Smooth muscle cell (in vitro differentiated cells): ENCODE data around the gene LCE4A. TPM values are rescaled to one million over a fixed set of nuclear protein-coding genes. Genes with fewer than 3 reads are reported as not detected.

Experiments used
- DNase-seq: peaks from one replicate; lab custom pipeline; 2025; ENCODE audit not compliant: unreplicated experiment; lab: John Stamatoyannopoulos, UW
- H2AFZ ChIP-seq: fragments of 200-600 bp; sonication (generic); 2 replicates; pipeline ENCODE4 v1.6.0; 2016; ENCODE audit warnings: antibody characterized with exemption, low read depth, mild to moderate bottlenecking
- H3F3A ChIP-seq: fragments of 200-600 bp; sonication (generic); 2 replicates; pipeline ENCODE4 v1.6.0; 2017; ENCODE audit warnings: antibody characterized with exemption, low read depth
- H3K27ac ChIP-seq: fragments of 200-600 bp; sonication (generic); 2 replicates; pipeline ENCODE4 v1.5.1; 2016; ENCODE audit warnings: low read depth, mild to moderate bottlenecking
- H3K27me3 ChIP-seq: fragments of 200-600 bp; sonication (generic); 2 replicates; pipeline ENCODE4 v1.6.1; 2016; ENCODE audit warnings: low read depth, mild to moderate bottlenecking
- H3K36me3 ChIP-seq: fragments of 200-600 bp; sonication (generic); 2 replicates; pipeline ENCODE4 v1.5.1; 2016; ENCODE audit warnings: low read depth
- H3K4me1 ChIP-seq: fragments of 200-600 bp; sonication (generic); 2 replicates; pipeline ENCODE4 v1.5.1; 2016; ENCODE audit warnings: low read depth
- H3K4me2 ChIP-seq: fragments of 200-600 bp; sonication (generic); 2 replicates; pipeline ENCODE4 v1.6.0; 2016; ENCODE audit warnings: mild to moderate bottlenecking
- H3K4me3 ChIP-seq: fragments of 200-600 bp; sonication (generic); 2 replicates; pipeline ENCODE4 v1.5.1; 2016; ENCODE audit warnings: mild to moderate bottlenecking
- H3K79me2 ChIP-seq: fragments of 200-600 bp; sonication (generic); 2 replicates; pipeline ENCODE4 v1.6.0; 2016; ENCODE audit warnings: low read depth, mild to moderate bottlenecking
- H3K9ac ChIP-seq: fragments of 200-600 bp; sonication (generic); 2 replicates; pipeline ENCODE4 v1.6.0; 2016; ENCODE audit warnings: low read depth
- H3K9me3 ChIP-seq: fragments of 200-600 bp; sonication (generic); replicated peaks from 2 replicates; pipeline ENCODE4 v1.5.1; 2016; ENCODE audit warnings: low read depth
- H4K20me1 ChIP-seq: fragments of 200-600 bp; sonication (generic); 2 replicates; pipeline ENCODE4 v1.6.0; 2016; ENCODE audit warnings: low read depth
- WGBS: methylation state at CpG from one replicate; pipeline ENCODE4 v1.1.7; 2016; ENCODE audit warnings: low lambda C conversion rate; 5-methylcytosine and 5-hydroxymethylcytosine counted together
- polyA plus RNA-seq: library from polyadenylated mRNA; unstranded; fragments of >200 nt; fragmentation: Nextera tagmentation; extraction: Ambion mirVana; gene quantifications from 2 replicates; pipeline ENCODE4 v1.2.1, GENCODE V29; 2016
- total RNA-seq: library from RNA; depleted of rRNA; stranded (reverse); fragments of >200 nt; gene quantifications from 2 replicates; pipeline ENCODE4 v1.2.3, GENCODE V29; 2014
- TF ChIP-seq, protein P1 (sequence below): fragments of 200-600 bp; sonication (generic); IDR thresholded peaks from 2 replicates; pipeline ENCODE4 v1.5.1; 2017; ENCODE audit warnings: borderline replicate concordance, mild to moderate bottlenecking, antibody characterized with exemption; ENCODE audit not compliant: insufficient read depth, poor library complexity, severe bottlenecking

The LCE4A gene
- total and polyA plus RNA-seq, 2 experiments from 2014 or later, result not detected

DNA sequence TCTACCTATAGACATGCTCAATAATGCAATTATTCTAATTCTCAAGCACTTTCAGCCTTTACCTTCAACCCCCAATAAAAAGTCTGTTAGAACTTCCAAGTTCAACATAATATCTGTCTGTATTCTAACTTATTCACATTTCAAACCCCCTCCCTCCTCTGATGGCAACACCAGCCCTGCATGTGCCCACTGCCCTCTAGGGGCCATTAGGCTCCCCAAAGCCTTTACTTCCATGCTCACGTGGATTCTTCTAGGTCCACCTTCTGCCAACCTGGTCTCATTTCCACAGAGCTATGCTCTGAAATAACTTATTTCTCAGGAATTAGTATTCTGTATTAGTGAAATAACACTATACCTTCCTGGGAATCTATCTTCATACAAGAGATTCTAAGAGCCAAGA, 27.7 kb downstream of the LCE4A start:
- H3K4me1 ChIP-seq, result no peaks in the 10 kb centered on the region
- no peaks in the 10 kb centered on the region for H3K27me3 ChIP-seq
- H3K9ac ChIP-seq, result no peak overlapping the region
- no peak overlapping the region for H3K4me3 ChIP-seq
- no peaks in the 10 kb centered on the region for H4K20me1 ChIP-seq
- no peak overlapping the region for H3K27ac ChIP-seq
- no peaks in the 10 kb centered on the region for H3F3A ChIP-seq
- no peaks in the 10 kb centered on the region for H3K79me2 ChIP-seq
- H3K36me3 ChIP-seq, result no peaks in the 10 kb centered on the region
- no peak for DNase-seq
- TF ChIP-seq, protein P1, sequence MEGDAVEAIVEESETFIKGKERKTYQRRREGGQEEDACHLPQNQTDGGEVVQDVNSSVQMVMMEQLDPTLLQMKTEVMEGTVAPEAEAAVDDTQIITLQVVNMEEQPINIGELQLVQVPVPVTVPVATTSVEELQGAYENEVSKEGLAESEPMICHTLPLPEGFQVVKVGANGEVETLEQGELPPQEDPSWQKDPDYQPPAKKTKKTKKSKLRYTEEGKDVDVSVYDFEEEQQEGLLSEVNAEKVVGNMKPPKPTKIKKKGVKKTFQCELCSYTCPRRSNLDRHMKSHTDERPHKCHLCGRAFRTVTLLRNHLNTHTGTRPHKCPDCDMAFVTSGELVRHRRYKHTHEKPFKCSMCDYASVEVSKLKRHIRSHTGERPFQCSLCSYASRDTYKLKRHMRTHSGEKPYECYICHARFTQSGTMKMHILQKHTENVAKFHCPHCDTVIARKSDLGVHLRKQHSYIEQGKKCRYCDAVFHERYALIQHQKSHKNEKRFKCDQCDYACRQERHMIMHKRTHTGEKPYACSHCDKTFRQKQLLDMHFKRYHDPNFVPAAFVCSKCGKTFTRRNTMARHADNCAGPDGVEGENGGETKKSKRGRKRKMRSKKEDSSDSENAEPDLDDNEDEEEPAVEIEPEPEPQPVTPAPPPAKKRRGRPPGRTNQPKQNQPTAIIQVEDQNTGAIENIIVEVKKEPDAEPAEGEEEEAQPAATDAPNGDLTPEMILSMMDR, result no peak
- WGBS, result 35% methylated on average over 1 of the region's 1 CpG
- no peak overlapping the region for H3K4me2 ChIP-seq
- no peak overlapping the region for H2AFZ ChIP-seq
- H3K9me3 ChIP-seq, result peaks cover 6% of the 10 kb centered on the region

DNA sequence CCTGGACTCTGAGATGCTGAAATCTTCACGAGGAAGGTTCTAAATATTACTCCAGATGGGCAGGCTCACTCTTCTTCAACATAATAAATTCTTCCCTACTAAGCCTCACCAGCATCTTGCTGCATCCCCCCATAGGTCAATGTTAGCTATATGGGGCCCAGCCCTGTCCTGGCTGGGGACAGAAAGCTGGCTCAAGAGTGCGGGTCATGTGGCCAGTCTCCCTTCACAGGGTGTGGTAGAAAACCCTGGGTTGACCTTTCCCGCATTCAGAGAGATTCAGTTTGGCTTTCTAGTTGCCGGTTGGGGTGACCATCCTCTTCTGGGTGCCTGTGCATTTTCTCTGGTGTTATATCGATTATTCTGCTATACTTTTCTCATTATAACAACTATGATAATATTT, 30.0 kb downstream of the LCE4A start:
- Histone ChIP-seq H4K20me1 (no peaks in the 10 kb centered on the region), H3K36me3 (no peaks in the 10 kb centered on the region), H3K9ac (no peak overlapping the region), H3K79me2 (no peaks in the 10 kb centered on the region), H3K4me1 (no peaks in the 10 kb centered on the region), H2AFZ (no peak overlapping the region), H3K4me3 (no peak overlapping the region), H3K4me2 (no peak overlapping the region), H3F3A (no peaks in the 10 kb centered on the region), H3K27ac (no peak overlapping the region), H3K9me3 (peaks cover 6% of the 10 kb centered on the region), H3K27me3 (no peaks in the 10 kb centered on the region)
- no peak for DNase-seq
- TF ChIP-seq, protein P1, result no peak
- 46% methylated on average over 5 of the region's 5 CpGs for WGBS

DNA sequence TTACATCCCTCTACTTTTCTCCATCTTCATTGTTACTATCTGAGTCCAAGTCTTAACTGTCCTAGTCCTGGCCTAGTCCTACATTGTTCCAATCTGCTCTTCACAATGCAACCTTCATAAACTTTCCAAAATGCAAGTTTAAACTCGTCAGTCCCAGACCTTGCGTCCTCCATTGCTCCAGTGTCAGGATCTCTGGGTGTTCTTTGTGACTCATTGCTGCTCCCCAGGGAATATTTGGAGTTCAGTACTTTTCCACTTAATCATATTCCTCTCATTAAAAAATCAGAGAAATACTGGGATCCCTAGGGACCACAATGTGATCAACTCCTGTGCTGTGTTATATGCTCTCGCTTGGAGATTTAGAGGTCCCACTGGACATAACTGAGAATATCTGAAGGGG, 31.9 kb downstream of the LCE4A start:
- WGBS, result 69% methylated on average over 3 of the region's 3 CpGs
- Histone ChIP-seq H3K27ac (no peak overlapping the region), H3K27me3 (no peaks in the 10 kb centered on the region), H3K9ac (no peak overlapping the region), H3K79me2 (no peaks in the 10 kb centered on the region), H3K36me3 (no peaks in the 10 kb centered on the region), H4K20me1 (no peaks in the 10 kb centered on the region), H3K4me1 (no peaks in the 10 kb centered on the region), H3F3A (no peaks in the 10 kb centered on the region), H2AFZ (no peak overlapping the region), H3K4me2 (no peak overlapping the region), H3K9me3 (peaks cover 6% of the 10 kb centered on the region), H3K4me3 (no peak overlapping the region)
- TF ChIP-seq, protein P1, result no peak
- DNase-seq, result no peak

DNA sequence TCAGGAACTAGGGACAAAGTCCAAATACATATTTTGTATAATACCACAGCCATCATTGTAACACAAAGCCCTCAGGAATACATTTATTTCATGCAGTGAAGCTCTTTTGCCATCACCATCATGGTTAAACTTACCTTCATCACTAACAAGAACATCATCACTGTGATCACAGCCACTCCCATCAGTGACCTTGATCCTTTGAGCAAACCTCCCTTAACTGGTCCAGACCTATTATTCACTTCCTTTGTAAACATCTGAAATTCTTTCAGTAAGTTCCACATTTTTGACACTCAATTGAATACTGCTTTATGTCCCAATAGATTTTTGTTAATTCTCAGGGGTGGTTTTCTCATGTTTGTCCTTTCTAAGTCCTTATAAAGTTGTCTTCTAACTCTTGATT, 33.7 kb downstream of the LCE4A start:
- TF ChIP-seq, protein P1, result no peak
- no peaks in the 10 kb centered on the region for H3K4me1 ChIP-seq

More for the DNA sequence above, 33.7 kb downstream of the LCE4A start:
- Histone ChIP-seq H3K9me3 (peaks cover 8% of the 10 kb centered on the region), H3K9ac (no peak overlapping the region), H3K79me2 (no peaks in the 10 kb centered on the region), H3K4me2 (no peak overlapping the region), H3K36me3 (no peaks in the 10 kb centered on the region), H4K20me1 (no peaks in the 10 kb centered on the region), H3K27me3 (no peaks in the 10 kb centered on the region), H3K4me3 (no peak overlapping the region), H2AFZ (no peak overlapping the region), H3K27ac (no peak overlapping the region), H3F3A (no peaks in the 10 kb centered on the region)
- no peak for DNase-seq
